ENCODE measurements around the gene TMEM30B.
"Not testable (repeated sequence)": the region's sequence is repeated elsewhere in the genome, so short reads cannot be mapped to it uniquely, and the experiment has no call there.

Gene TMEM30B

DNA sequence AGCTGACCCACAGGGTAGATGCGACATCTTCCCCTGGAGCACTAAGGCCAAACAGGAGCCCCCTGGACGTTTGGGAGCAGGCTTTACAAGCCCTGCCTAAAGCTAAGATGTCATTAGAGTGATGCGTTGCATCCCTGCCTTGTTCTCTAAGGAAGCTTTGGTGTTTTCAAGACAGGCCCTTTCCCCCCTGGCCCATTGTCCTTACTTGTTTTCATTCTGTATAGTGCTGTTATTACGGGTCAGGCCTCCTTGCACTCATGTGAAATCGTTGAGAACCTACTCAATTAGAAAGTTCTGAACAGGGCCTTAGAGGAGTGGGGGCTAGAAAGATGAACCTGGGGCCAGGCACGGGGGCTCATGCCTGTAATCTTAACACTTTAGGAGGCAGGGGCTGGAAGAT, 38.6 kb upstream of the TMEM30B start:
- TF ChIP-seq, protein P1, sequence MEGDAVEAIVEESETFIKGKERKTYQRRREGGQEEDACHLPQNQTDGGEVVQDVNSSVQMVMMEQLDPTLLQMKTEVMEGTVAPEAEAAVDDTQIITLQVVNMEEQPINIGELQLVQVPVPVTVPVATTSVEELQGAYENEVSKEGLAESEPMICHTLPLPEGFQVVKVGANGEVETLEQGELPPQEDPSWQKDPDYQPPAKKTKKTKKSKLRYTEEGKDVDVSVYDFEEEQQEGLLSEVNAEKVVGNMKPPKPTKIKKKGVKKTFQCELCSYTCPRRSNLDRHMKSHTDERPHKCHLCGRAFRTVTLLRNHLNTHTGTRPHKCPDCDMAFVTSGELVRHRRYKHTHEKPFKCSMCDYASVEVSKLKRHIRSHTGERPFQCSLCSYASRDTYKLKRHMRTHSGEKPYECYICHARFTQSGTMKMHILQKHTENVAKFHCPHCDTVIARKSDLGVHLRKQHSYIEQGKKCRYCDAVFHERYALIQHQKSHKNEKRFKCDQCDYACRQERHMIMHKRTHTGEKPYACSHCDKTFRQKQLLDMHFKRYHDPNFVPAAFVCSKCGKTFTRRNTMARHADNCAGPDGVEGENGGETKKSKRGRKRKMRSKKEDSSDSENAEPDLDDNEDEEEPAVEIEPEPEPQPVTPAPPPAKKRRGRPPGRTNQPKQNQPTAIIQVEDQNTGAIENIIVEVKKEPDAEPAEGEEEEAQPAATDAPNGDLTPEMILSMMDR (conservative IDR thresholded peaks at IDR 0.05; ENCODE audit: low read length), result no peak
- H3K4me3 ChIP-seq (ENCODE audit: low read length), result no peak overlapping the region
- DNase-seq (ENCODE audit: low read depth), result no peak

DNA sequence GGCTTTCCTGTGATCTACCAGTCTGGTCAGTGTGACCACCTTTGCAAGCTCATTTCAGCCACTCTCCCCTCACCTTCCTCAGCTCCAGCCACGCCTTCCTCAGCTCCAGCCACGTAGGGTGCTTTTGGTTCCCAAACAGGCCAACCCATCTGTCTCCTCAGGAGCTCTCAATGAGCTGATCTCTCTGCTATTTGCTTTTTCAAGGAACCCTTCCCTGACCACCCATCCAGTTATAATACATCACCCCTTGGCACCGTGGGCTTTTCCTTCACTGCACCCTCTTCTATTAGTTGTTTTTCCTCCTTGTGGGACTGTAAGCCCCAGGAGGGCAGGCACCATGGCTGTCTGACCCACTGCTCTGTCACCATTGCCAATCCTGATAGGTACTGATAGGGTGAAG, 37.9 kb upstream of the TMEM30B start:
- TF ChIP-seq, protein P1 (conservative IDR thresholded peaks at IDR 0.05; ENCODE audit: low read length), result no peak
- no peak for DNase-seq (ENCODE audit: low read depth)
- H3K4me3 ChIP-seq (ENCODE audit: low read length), result no peak overlapping the region

GRCh38 chr14:61315313-61315712, 34.2 kb upstream of the TMEM30B start:
- no peak overlapping the region for H3K4me3 ChIP-seq (ENCODE audit: low read length)
- no peak for DNase-seq (ENCODE audit: low read depth)
- TF ChIP-seq, protein P1 (conservative IDR thresholded peaks at IDR 0.05; ENCODE audit: low read length), result no peak

- not testable (repeated sequence) for H3K4me3 ChIP-seq (ENCODE audit: low read length); DNase-seq (ENCODE audit: low read depth)
Observed at GRCh38 chr14:61308701-61309100, 27.6 kb upstream of the TMEM30B start.

GRCh38 chr14:61308198-61308597, 27.1 kb upstream of the TMEM30B start:
- H3K4me3 ChIP-seq (ENCODE audit: low read length), result no peak overlapping the region
- TF ChIP-seq, protein P1 (conservative IDR thresholded peaks at IDR 0.05; ENCODE audit: low read length), result no peak
- no peak for DNase-seq (ENCODE audit: low read depth)

- no peak for DNase-seq (ENCODE audit: low read depth)
- no peak overlapping the region for H3K4me3 ChIP-seq (ENCODE audit: low read length)
- TF ChIP-seq, protein P1 (conservative IDR thresholded peaks at IDR 0.05; ENCODE audit: low read length), result no peak
Observed at GRCh38 chr14:61304688-61305087, 23.6 kb upstream of the TMEM30B start.

GRCh38 chr14:61300754-61301153, 19.6 kb upstream of the TMEM30B start:
- H3K4me3 ChIP-seq (ENCODE audit: low read length), result no peak overlapping the region
- DNase-seq (ENCODE audit: low read depth), result no peak
- TF ChIP-seq, protein P1 (conservative IDR thresholded peaks at IDR 0.05; ENCODE audit: low read length), result no peak

DNA sequence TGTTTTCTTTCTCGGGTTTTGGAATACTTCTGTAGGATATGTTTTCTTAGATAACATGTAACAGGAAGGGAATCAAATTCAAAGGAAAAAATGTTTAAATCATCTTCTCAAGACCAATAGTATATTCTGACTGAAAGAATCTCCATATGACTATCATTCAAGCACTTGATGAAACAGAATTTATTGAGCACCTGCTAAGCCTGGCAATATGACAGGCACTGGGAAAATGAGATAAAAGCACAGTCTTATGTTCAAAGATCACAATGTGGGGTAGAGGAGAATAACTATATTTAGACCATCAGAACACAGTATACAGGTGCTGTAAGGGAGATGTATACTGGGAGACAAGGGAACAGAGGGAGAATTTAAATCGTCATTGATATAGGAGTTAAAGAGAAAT, 19.1 kb upstream of the TMEM30B start:
- no peak overlapping the region for H3K4me3 ChIP-seq (ENCODE audit: low read length)
- TF ChIP-seq, protein P1 (conservative IDR thresholded peaks at IDR 0.05; ENCODE audit: low read length), result no peak
- no peak for DNase-seq (ENCODE audit: low read depth)

All from AG10803 (cell line).